GM18511 (cell line): Measurements from ENCODE around the gene ORMDL1.
"Not testable (repeated sequence)": the region's sequence is repeated elsewhere in the genome, so short reads cannot be mapped to it uniquely, and the experiment has no call there.

Source experiments
- ATAC-seq: cut with Tn5 transposase; IDR thresholded peaks from one replicate; pipeline ENCODE4 v1.9.1; 2021; ENCODE audit warnings: mild to moderate bottlenecking, moderate library complexity; ENCODE audit not compliant: unreplicated experiment

Gene ORMDL1

DNA sequence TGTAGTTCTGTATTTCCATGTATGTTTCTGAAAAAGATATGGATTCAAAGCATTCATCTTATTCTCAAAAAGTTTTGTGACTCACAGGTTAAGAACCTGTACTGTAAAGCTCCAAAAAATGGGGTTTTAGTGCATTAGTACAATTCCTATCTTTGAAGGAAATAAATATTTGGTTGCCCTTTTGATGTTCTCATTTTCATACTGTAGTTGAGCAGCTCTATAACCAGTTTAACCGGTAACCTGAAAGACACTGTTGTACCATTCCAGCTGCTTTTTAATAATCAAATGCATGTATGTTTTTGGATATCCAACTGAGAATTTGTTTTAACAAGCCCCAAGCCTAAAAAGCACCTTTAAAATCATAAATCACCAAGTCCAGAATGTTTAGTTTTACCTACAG lies 11.9 kb downstream of the ORMDL1 start:
- no peak for ATAC-seq

GRCh38 chr2:189770590-189771322 lies 13.4 kb downstream of the ORMDL1 start:
- no peak for ATAC-seq

GRCh38 chr2:189763908-189764661 lies 20.1 kb downstream of the ORMDL1 start:
- no peak for ATAC-seq

DNA sequence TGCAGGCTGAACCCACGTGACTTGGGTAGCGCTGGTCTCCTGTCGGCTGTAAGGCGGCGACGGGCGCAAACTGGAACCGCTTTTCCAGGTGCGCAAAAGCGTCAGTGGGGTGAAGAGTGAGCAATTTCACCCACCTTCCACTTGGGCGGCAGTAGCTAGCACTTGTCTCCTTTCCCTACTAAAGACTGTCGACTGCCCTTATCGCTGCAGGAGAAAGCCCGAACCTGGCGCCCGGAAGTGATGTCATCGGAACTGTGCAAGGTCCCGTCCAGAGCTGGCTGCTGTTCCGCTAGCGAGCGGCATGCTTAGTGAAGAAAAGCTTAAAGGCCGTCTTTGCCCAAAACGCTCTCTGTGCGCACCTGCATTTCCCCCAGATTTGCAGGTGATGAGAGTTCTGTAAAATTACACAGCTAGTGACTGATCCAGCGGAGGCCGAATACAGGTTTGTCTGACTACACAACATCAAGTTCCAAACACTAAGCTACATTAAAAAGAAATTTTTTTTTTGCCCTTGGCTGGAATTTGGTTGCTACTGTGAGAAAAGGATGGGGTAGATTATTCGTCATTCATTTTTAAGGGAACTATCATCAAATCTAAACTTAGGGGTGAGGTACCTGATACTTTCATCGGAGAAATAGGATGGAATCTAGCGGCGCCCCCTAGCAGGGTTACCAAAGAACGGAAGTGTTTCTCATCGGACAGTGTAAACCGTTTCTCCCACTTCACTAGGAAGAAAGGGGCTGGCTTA lies 21.4 kb downstream of the ORMDL1 start, which contains the start of gene OSGEPL1:
TSS of gene OSGEPL1 (minus strand) at position 242 of the 748 bp plus-strand sequence. CDS start 1,152 bp downstream, outside the sequence.
- peak; percentile 98 for ATAC-seq

DNA sequence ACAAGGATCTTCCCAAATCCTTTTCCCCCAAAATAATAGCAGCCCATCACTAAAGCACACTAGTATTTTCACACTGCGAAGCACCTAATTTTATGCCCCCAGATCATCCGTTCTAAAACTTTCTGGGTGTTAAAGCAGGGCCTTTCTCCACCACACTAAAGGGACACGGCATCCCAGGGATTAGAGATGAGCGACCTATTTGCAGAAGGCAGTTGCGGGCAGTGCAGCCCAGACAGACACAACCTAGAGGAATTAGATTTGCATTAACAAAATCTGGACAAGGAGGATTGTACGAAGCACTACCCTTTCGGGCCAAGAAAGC lies 21.9 kb downstream of the ORMDL1 start:
- ATAC-seq, result no peak

DNA sequence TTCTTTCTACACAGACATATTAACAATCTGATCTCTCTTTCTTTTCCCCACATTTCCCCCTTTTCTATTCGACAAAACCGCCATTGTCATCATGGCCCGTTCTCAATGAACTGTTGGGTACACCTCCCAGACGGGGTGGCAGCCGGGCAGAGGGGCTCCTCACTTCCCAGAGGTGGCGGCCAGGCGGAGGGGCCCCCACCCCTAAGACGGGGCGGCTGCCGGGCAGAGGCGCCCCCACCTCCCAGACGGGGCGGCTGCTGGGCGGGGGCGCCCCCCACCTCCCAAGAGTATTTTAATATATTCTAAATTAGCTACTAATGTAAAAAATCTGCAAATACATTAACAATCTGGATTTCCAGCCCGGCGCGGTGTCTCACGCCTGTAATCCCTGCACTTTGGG lies 24.0 kb downstream of the ORMDL1 start:
- not testable (repeated sequence) for ATAC-seq

DNA sequence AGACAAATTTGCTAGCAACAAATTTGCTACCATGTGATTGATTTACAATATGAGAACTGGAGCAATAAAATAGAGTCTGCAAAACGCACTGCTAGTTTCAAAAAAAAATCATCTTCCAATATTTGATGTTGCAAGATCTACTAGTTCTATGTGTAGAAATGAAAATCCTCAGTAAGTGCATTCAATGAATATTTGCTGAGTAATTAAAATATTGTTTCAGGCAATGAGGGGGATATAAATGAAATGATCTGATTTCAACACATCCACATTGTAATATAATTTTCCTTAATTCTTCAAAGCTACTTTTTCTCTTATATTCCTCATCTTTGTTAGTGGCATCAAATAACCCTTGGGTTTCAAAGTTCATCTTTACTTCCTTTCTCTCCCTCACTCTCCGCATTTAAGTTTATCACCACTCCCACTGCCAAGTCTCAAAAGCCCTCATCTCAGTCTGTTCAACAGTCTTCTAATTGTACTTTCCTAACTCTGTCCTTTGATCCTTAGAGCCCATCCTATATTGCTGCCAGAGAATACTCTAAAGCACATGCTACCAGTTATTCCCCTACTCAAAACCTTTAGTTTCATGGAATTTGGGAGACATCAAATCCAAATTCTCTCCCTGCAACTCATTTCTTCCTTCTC lies 27.7 kb downstream of the ORMDL1 start:
- ATAC-seq, result no peak

DNA sequence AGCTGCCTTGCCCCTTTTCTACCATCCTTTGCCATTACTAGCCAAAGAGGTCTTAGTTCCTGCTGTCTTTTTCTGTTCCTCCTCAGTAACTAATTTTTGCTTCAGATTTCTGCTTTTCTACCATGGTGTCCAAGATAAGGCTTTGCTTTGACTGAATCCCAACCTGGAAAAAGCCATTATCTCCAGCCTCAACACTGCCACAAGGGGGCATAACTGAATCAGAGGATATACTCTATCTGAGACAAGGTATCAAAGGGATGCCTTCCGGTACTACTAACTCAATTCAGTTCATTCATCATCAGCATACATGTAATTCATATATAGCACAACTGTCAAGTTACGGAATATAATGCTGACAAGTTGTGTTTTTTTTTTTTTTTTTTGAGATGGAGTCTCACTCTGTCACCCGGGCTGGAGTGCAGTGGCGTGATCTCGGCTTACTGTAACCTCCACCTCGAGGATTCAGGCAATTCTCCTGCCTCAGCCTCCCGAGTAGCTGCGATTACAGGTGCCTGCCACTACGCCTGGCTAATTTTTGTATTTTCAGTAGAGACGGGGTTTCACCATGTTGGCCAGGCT lies 33.0 kb downstream of the ORMDL1 start:
- peak; percentile 71 for ATAC-seq

GRCh38 chr2:189729430-189729829 lies 54.7 kb downstream of the ORMDL1 start:
- ATAC-seq, result no peak

DNA sequence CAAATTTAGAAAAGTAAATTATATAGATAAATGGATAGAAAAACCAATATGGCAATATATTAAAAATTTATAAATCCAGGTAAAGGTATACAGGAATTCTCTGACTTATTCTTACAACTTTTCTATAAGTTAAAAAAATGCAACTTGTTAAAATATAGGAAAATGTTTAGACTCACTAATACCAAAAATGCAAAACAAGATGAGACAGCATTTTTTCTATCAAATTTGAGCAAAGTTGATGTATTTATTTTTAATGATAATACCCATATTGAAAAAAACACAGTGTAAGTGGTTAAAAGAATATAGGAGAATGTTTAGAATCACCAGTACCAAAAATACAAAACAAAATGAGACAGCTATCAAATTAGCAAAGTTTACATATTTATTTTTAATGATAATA lies 57.3 kb downstream of the ORMDL1 start:
- no peak for ATAC-seq

DNA sequence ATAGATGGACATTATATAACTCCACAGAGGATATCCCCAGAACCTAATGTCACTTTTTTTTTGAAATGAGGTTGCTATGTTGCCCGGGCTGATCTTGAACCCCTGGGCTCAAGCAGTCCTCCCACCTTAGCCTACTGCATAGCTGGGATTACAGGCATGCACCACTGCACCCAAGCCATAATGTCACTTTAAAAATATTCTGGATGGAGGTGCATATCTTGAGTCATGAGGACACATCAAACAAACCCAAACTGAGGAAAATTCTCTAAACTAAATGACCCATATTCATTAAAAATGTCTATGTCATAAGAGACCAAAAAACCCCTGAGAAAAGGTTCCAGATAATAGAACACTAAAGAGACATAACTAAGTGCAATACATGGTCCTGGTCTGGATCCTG lies 57.9 kb downstream of the ORMDL1 start:
- no peak for ATAC-seq

GRCh38 chr2:189723192-189723591 lies 60.9 kb downstream of the ORMDL1 start:
- ATAC-seq, result no peak
